IMR-90 (cell line): ENCODE results near the gene RNF182.

Experiments
- BHLHE40 ChIP-seq: fragments of 150-350 bp; IDR thresholded peaks from 2 replicates; pipeline ENCODE4 v1.6.1; 2016; ENCODE audit warnings: mild to moderate bottlenecking, low read depth, low read length
- CHD1 ChIP-seq: IDR thresholded peaks from 2 replicates; pipeline ENCODE4 v1.6.1; 2012; ENCODE audit warnings: low read depth, low read length, improper control_type of control experiment
- MAFK ChIP-seq: IDR thresholded peaks from 2 replicates; pipeline ENCODE4 v1.6.1; 2012; ENCODE audit warnings: low read depth, low read length, improper control_type of control experiment
- MXI1 ChIP-seq: IDR thresholded peaks from 2 replicates; pipeline ENCODE4 v1.6.1; 2012; ENCODE audit warnings: low read depth, mild to moderate bottlenecking, low read length, moderate library complexity, borderline replicate concordance
- POLR2A ChIP-seq: IDR thresholded peaks from 2 replicates; pipeline ENCODE4 v1.6.1; 2012; ENCODE audit warnings: mild to moderate bottlenecking, low read depth, low read length
- RAD21 ChIP-seq: IDR thresholded peaks from 2 replicates; pipeline ENCODE4 v1.6.1; 2012; ENCODE audit warnings: low read length, improper control_type of control experiment
- RCOR1 ChIP-seq: IDR thresholded peaks from 2 replicates; pipeline ENCODE4 v1.6.1; 2012; ENCODE audit warnings: mild to moderate bottlenecking, low read length, improper control_type of control experiment; ENCODE audit not compliant: insufficient replicate concordance
- RFX5 ChIP-seq: IDR thresholded peaks from 2 replicates; pipeline ENCODE4 v1.8.0; 2012; ENCODE audit warnings: low read depth, mild to moderate bottlenecking, low read length, moderate library complexity
- TF ChIP-seq, protein P1 (sequence below): conservative IDR thresholded peaks from 2 replicates; pipeline ENCODE4 v1.5.1; 2012; ENCODE audit warnings: mild to moderate bottlenecking, low read depth, low read length, improper control_type of control experiment
- TF ChIP-seq, protein P2 (sequence below): fragments of 150-350 bp; IDR thresholded peaks from 2 replicates; pipeline ENCODE4 v1.6.1; 2017; ENCODE audit warnings: mild to moderate bottlenecking, antibody characterized with exemption, low read length, low read depth
- TF ChIP-seq, protein P3 (sequence below): fragments of 150-350 bp; IDR thresholded peaks from 2 replicates; pipeline ENCODE4 v1.6.1; 2016; ENCODE audit warnings: low read depth, mild to moderate bottlenecking, low read length, moderate library complexity, borderline replicate concordance

DNA sequence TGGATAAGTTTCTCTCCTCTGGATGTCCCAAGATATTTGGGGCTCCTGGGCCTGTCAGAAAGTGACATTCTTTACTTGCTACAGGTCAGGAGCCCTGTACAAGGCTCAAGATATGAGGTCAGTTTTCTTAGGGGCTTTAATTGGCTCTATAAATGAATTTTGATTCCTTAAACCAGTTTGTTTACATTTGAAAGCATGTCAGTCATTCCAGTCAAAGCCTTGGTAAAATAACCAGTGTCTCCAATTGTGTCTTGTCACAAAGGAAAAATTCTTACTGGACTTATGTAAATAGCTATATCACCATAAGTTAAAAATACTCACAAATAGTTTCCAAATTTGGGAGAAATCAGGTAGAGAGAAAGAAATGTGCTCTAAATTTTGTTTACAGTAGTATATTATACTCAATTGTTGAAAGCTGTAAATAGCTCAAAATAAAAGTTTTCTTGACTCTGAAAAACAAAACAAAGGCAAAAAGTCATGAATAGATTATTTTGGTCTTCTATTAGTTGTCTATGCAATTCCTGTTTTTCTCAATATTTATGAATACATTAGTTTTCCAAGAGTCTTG is 22.9 kb downstream of the RNF182 start:
- TF ChIP-seq, protein P1, sequence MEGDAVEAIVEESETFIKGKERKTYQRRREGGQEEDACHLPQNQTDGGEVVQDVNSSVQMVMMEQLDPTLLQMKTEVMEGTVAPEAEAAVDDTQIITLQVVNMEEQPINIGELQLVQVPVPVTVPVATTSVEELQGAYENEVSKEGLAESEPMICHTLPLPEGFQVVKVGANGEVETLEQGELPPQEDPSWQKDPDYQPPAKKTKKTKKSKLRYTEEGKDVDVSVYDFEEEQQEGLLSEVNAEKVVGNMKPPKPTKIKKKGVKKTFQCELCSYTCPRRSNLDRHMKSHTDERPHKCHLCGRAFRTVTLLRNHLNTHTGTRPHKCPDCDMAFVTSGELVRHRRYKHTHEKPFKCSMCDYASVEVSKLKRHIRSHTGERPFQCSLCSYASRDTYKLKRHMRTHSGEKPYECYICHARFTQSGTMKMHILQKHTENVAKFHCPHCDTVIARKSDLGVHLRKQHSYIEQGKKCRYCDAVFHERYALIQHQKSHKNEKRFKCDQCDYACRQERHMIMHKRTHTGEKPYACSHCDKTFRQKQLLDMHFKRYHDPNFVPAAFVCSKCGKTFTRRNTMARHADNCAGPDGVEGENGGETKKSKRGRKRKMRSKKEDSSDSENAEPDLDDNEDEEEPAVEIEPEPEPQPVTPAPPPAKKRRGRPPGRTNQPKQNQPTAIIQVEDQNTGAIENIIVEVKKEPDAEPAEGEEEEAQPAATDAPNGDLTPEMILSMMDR, result no peak
- TF ChIP-seq POLR2A (no peak), MXI1 (no peak), CHD1 (no peak), RAD21 (no peak), MAFK (no peak), RCOR1 (no peak), RFX5 (no peak), BHLHE40 (no peak)
- TF ChIP-seq, protein P2, sequence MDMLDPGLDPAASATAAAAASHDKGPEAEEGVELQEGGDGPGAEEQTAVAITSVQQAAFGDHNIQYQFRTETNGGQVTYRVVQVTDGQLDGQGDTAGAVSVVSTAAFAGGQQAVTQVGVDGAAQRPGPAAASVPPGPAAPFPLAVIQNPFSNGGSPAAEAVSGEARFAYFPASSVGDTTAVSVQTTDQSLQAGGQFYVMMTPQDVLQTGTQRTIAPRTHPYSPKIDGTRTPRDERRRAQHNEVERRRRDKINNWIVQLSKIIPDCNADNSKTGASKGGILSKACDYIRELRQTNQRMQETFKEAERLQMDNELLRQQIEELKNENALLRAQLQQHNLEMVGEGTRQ, result no peak
- TF ChIP-seq, protein P3, sequence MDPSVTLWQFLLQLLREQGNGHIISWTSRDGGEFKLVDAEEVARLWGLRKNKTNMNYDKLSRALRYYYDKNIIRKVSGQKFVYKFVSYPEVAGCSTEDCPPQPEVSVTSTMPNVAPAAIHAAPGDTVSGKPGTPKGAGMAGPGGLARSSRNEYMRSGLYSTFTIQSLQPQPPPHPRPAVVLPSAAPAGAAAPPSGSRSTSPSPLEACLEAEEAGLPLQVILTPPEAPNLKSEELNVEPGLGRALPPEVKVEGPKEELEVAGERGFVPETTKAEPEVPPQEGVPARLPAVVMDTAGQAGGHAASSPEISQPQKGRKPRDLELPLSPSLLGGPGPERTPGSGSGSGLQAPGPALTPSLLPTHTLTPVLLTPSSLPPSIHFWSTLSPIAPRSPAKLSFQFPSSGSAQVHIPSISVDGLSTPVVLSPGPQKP, result no peak
